GM19372 (cell line): ENCODE measurements around the gene MAST4.
A peak's percentile ranks its signal among the peaks of the same experiment; 100 is the strongest.
"Not testable (repeated sequence)": the region's sequence is repeated elsewhere in the genome, so short reads cannot be mapped to it uniquely, and the experiment has no call there.

ENCODE experiments used
- ATAC-seq: cut with Tn5 transposase; IDR thresholded peaks from one replicate; pipeline ENCODE4 v1.9.1; 2021; ENCODE audit warnings: mild to moderate bottlenecking, low read depth, moderate library complexity; ENCODE audit not compliant: unreplicated experiment

MAST4 gene

GRCh38 chr5:67164856-67165525 is 568.8 kb downstream of the MAST4 start:
- ATAC-seq: no peak

- ATAC-seq: peak; percentile 94
Observed at GRCh38 chr5:67165526-67166459, 569.6 kb downstream of the MAST4 start.

GRCh38 chr5:67166460-67167285 is 570.5 kb downstream of the MAST4 start:
- peak; percentile 27 for ATAC-seq

- no peak for ATAC-seq
Observed at GRCh38 chr5:67168069-67168468, 571.9 kb downstream of the MAST4 start.

GRCh38 chr5:67170767-67171166 is 574.6 kb downstream of the MAST4 start:
- ATAC-seq: no peak

- ATAC-seq: not testable (repeated sequence)
Observed at GRCh38 chr5:67173351-67173750, 577.2 kb downstream of the MAST4 start.

GRCh38 chr5:67173959-67174358 is 577.8 kb downstream of the MAST4 start:
- no peak for ATAC-seq

GRCh38 chr5:67176936-67177335 is 580.7 kb downstream of the MAST4 start:
- no peak for ATAC-seq

- ATAC-seq: no peak
Observed at GRCh38 chr5:67178085-67178484, 581.9 kb downstream of the MAST4 start.

GRCh38 chr5:67178966-67179365 is 582.8 kb downstream of the MAST4 start:
- ATAC-seq: no peak

GRCh38 chr5:67179697-67180361 is 583.6 kb downstream of the MAST4 start:
- no peak for ATAC-seq

GRCh38 chr5:67181648-67182221 is 585.5 kb downstream of the MAST4 start:
- ATAC-seq: no peak

GRCh38 chr5:67182301-67182790 is 586.2 kb downstream of the MAST4 start:
- ATAC-seq: no peak

- ATAC-seq: no peak
Observed at GRCh38 chr5:67183859-67184258, 587.7 kb downstream of the MAST4 start.

- no peak for ATAC-seq
Observed at GRCh38 chr5:67187006-67187715, 591.0 kb downstream of the MAST4 start.

GRCh38 chr5:67188274-67189078 is 592.3 kb downstream of the MAST4 start:
- ATAC-seq: no peak

- ATAC-seq: no peak
Observed at GRCh38 chr5:67189079-67189354, 592.8 kb downstream of the MAST4 start.

- ATAC-seq: no peak
Observed at GRCh38 chr5:67189931-67190330, 593.7 kb downstream of the MAST4 start.

GRCh38 chr5:67190410-67190809 is 594.2 kb downstream of the MAST4 start:
- no peak for ATAC-seq
